Endothelial cell of umbilical vein (primary cell): ENCODE data around the gene LYZL4. TPM values are rescaled to one million over a fixed set of nuclear protein-coding genes. Genes with fewer than 3 reads are reported as not detected.

Experiments used
- BruUV-seq: library from RNA; stranded (reverse); fragments of 400-500 nt; replicated peaks from 2 replicates; lab custom pipeline; 2021; lab: Mats Ljungman, UMichigan
- CTCF ChIA-PET: fragments of 300-600, 350-600 bp; sonication (Branson Sonifier 250); formaldehyde crosslinking; loops from one replicate; lab custom pipeline; 2021; ENCODE audit warnings: antibody characterized with exemption, inconsistent platforms; lab: Charles Lee
- POLR2A ChIA-PET: fragments of 300-600, 350-600 bp; sonication (Branson Sonifier 250); formaldehyde crosslinking; loops from one replicate; lab custom pipeline; 2021; ENCODE audit warnings: antibody characterized with exemption, inconsistent platforms; lab: Charles Lee
- DNase-seq: peaks from one replicate; pipeline ENCODE4 v3.0.0-alpha.2; 2011; ENCODE audit warnings: low read depth, low spot score
- FAIRE-seq: peaks from 2 replicates; lab custom pipeline; 2011; peaks lifted over from hg19 to GRCh38; lab: Jason Lieb, UNC
- H2AFZ ChIP-seq: 2 replicates; pipeline ENCODE4 v1.6.0; 2012; ENCODE audit warnings: low read depth, low read length, control low read depth, inconsistent platforms
- H3K27ac ChIP-seq: 2 replicates; pipeline ENCODE4 v1.5.1; 2011; ENCODE audit warnings: low read depth, mild to moderate bottlenecking, control low read depth, low read length, moderate library complexity; ENCODE audit not compliant: insufficient read depth
- H3K27me3 ChIP-seq, 2 experiments: 2 replicates each; pipeline versions ENCODE4 v1.6.0 to v1.6.1; 2011; ENCODE audit warnings: low read length in 2 of 2, mixed read lengths in 1 of 2; ENCODE audit not compliant: control insufficient read depth in 2 of 2, insufficient read depth in 2 of 2
- H3K36me3 ChIP-seq, 2 experiments: 2 replicates in 1 of 2; 3 replicates in 1 of 2; pipeline ENCODE4 v1.5.1; 2011; ENCODE audit warnings: low read length in 2 of 2, mild to moderate bottlenecking in 1 of 2, moderate library complexity in 1 of 2; ENCODE audit not compliant: control insufficient read depth in 2 of 2, insufficient read depth in 2 of 2; ENCODE audit errors: extremely low read depth in 1 of 2
- H3K4me1 ChIP-seq: 3 replicates; pipeline ENCODE4 v1.5.1; 2011; ENCODE audit warnings: mild to moderate bottlenecking, low read length; ENCODE audit not compliant: control insufficient read depth, insufficient read depth; ENCODE audit errors: extremely low read depth
- H3K4me2 ChIP-seq: 2 replicates; pipeline ENCODE4 v1.6.1; 2011; ENCODE audit warnings: low read length, control low read depth, mixed read lengths; ENCODE audit not compliant: insufficient read depth
- H3K4me3 ChIP-seq, 3 experiments: fragments of 200-600 bp in 1 of 3; sonication (generic), shearing (Covaris generic) in 1 of 3; replicated peaks in 1 of 3; 2 replicates each; pipeline ENCODE4 v1.5.1; 2011 to 2016; ENCODE audit warnings: control low read depth in 3 of 3, low read length in 3 of 3, mild to moderate bottlenecking in 2 of 3, inconsistent platforms in 1 of 3, low read depth in 1 of 3, moderate library complexity in 1 of 3; ENCODE audit not compliant: insufficient read depth in 1 of 3
- H3K79me2 ChIP-seq: 2 replicates; pipeline ENCODE4 v1.6.0; 2012; ENCODE audit warnings: low read length, inconsistent platforms; ENCODE audit not compliant: control insufficient read depth, insufficient read depth
- H3K9ac ChIP-seq: replicated peaks from 2 replicates; pipeline ENCODE3; 2011; ENCODE audit warnings: low read length, control low read depth; ENCODE audit not compliant: insufficient read depth; ENCODE audit errors: extremely low read depth
- H3K9me1 ChIP-seq: replicated peaks from 3 replicates; pipeline ENCODE4 v1.6.0; 2011; ENCODE audit warnings: mild to moderate bottlenecking, low read length; ENCODE audit not compliant: control insufficient read depth, insufficient read depth; ENCODE audit errors: extremely low read depth
- H3K9me3 ChIP-seq: replicated peaks from 2 replicates; pipeline ENCODE4 v1.5.1; 2012; ENCODE audit warnings: low read length, inconsistent platforms; ENCODE audit not compliant: control insufficient read depth, insufficient read depth
- H4K20me1 ChIP-seq: replicated peaks from 2 replicates; pipeline ENCODE3; 2011; ENCODE audit warnings: mild to moderate bottlenecking, low read length; ENCODE audit not compliant: control insufficient read depth, insufficient read depth; ENCODE audit errors: extremely low read depth
- EZH2 ChIP-seq: IDR thresholded peaks from 2 replicates; pipeline ENCODE4 v1.6.1; 2012; ENCODE audit warnings: borderline replicate concordance, low read depth, mild to moderate bottlenecking, moderate library complexity, low read length, inconsistent platforms; ENCODE audit not compliant: severe bottlenecking
- GATA2 ChIP-seq: IDR thresholded peaks from 2 replicates; pipeline ENCODE4 v1.7.0; 2011; ENCODE audit warnings: low read depth, mild to moderate bottlenecking, moderate library complexity, mixed read lengths, low read length; ENCODE audit not compliant: insufficient read length, insufficient read depth
- JUN ChIP-seq: IDR thresholded peaks from 2 replicates; pipeline ENCODE4 v1.6.1; 2011; ENCODE audit warnings: borderline replicate concordance, low read depth; ENCODE audit not compliant: insufficient read length, insufficient read depth
- MYC ChIP-seq: IDR thresholded peaks from one replicate; pipeline ENCODE4 v1.6.1; 2011; ENCODE audit warnings: mild to moderate bottlenecking, low read depth, low read length
- POLR2A ChIP-seq: IDR thresholded peaks from 2 replicates; pipeline ENCODE4 v1.6.1; 2012; ENCODE audit warnings: low read depth, mild to moderate bottlenecking, control low read depth, low read length
- POLR2AphosphoS5 ChIP-seq: IDR thresholded peaks from 2 replicates; pipeline ENCODE4 v1.6.1; 2012; ENCODE audit warnings: low read depth, mild to moderate bottlenecking, control low read depth, low read length, moderate library complexity; ENCODE audit not compliant: insufficient read depth
- dilution Hi-C: fragments of 300-500 bp; cut with MboI; formaldehyde crosslinking; loops from one replicate; pipeline ENCODE4 v1.15.0; 2019; ENCODE audit warnings: low sequenced_read_pairs; ENCODE audit not compliant: extremely low pct_ligation_motif_present
- intact Hi-C: fragments of 100-400 bp; cut with micrococcal nuclease; formaldehyde crosslinking; loops from one replicate; pipeline ENCODE4 v1.10.0; 2022
- polyA plus RNA-seq, 4 experiments: library from polyadenylated mRNA; depleted of rRNA in 3 of 4; stranded (reverse) in 3 of 4; unstranded in 1 of 4; fragments of >200 nt; gene quantifications; 2 replicates each; pipeline versions ENCODE4 v1.2.1 to v1.2.3, GENCODE V29; 2011 to 2012; ENCODE audit warnings: missing spikeins in 1 of 4
- total RNA-seq: library from RNA; stranded (reverse); gene quantifications from 2 replicates; pipeline ENCODE4 v1.2.3, GENCODE V29; 2021
- TF ChIP-seq, protein P1 (sequence below), 2 donors: IDR thresholded peaks; 1 replicate in 1 of 2; 2 replicates in 1 of 2; pipeline ENCODE4 v1.5.1; 2011; ENCODE audit warnings: low read length in 2 of 2, mild to moderate bottlenecking in 2 of 2, moderate library complexity in 2 of 2, control low read depth in 1 of 2, inconsistent platforms in 1 of 2, low read depth in 1 of 2; ENCODE audit not compliant: insufficient read depth in 1 of 2; ENCODE audit errors: extremely low read depth in 1 of 2

LYZL4 gene
- total and polyA plus RNA-seq, 2 donors (not counting 3 experiments of a cell fraction or from before 2014, with no cell fraction given): 0.41 TPM; not detected in 1

GRCh38 chr3:42369304-42369703 is 41.1 kb downstream of the LYZL4 start:
- TF ChIP-seq JUN (no peak), POLR2A (no peak), MYC (no peak), POLR2AphosphoS5 (no peak), GATA2 (no peak), EZH2 (no peak)
- TF ChIP-seq, protein P1, sequence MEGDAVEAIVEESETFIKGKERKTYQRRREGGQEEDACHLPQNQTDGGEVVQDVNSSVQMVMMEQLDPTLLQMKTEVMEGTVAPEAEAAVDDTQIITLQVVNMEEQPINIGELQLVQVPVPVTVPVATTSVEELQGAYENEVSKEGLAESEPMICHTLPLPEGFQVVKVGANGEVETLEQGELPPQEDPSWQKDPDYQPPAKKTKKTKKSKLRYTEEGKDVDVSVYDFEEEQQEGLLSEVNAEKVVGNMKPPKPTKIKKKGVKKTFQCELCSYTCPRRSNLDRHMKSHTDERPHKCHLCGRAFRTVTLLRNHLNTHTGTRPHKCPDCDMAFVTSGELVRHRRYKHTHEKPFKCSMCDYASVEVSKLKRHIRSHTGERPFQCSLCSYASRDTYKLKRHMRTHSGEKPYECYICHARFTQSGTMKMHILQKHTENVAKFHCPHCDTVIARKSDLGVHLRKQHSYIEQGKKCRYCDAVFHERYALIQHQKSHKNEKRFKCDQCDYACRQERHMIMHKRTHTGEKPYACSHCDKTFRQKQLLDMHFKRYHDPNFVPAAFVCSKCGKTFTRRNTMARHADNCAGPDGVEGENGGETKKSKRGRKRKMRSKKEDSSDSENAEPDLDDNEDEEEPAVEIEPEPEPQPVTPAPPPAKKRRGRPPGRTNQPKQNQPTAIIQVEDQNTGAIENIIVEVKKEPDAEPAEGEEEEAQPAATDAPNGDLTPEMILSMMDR (IDR thresholded peaks at IDR 0.05; ENCODE audit: extremely low read depth in 1 of 2, insufficient read depth in 1 of 2, low read depth in 1 of 2, low read length in 2 of 2): no peak
- Histone ChIP-seq H3K9me3 (no peaks in the 10 kb centered on the region), H3K36me3 (no peaks in the 10 kb centered on the region), H3K9me1 (no peaks in the 10 kb centered on the region), H3K4me2 (no peak overlapping the region), H3K27ac (no peak overlapping the region), H2AFZ (no peak overlapping the region), H3K79me2 (no peaks in the 10 kb centered on the region), H3K27me3 (peaks cover 0 to 4% of the 10 kb centered on the region in 2 experiments), H4K20me1 (no peaks in the 10 kb centered on the region), H3K9ac (no peak overlapping the region), H3K4me1 (no peaks in the 10 kb centered on the region), H3K4me3 (no peak overlapping the region)
- no peak for FAIRE-seq
- BruUV-seq: no TSS peak
- ChIA-PET POLR2A (no interaction called here), CTCF (no interaction called here)
- dilution Hi-C loops (no loop called here), intact Hi-C loops (no loop called here)
- DNase-seq: no peak
